SK-N-SH (cell line): Measurements from ENCODE around the gene OR6B2.

Source experiments
- CTCF ChIP-seq: fragments of 200-600 bp; sonication (generic); IDR thresholded peaks from 2 replicates; pipeline ENCODE4 v1.6.1; 2017; ENCODE audit warnings: antibody characterized with exemption, mild to moderate bottlenecking, moderate library complexity
- EZH2phosphoT487 ChIP-seq: fragments of 200-600 bp; sonication (generic); IDR thresholded peaks from 2 replicates; pipeline ENCODE4 v1.6.1; 2017; ENCODE audit warnings: low read depth, mixed run types, mild to moderate bottlenecking, antibody characterized with exemption, moderate library complexity, borderline replicate concordance

GRCh38 chr2:240068193-240068592 is 38.0 kb upstream of the OR6B2 start:
- no peak for TF ChIP-seq CTCF
- TF ChIP-seq EZH2phosphoT487, result no peak
